Kasumi-1 (cell line): ENCODE measurements around the gene CTPS1.

Experiments
- DNase-seq, 2 experiments: peaks; one replicate each; lab custom pipeline; 2025; lab: John Stamatoyannopoulos, UW

CTPS1 gene

GRCh38 chr1:40966417-40966816 lies 13.1 kb upstream of the CTPS1 start:
- no peak for DNase-seq

GRCh38 chr1:40969445-40969844 lies 10.1 kb upstream of the CTPS1 start:
- DNase-seq = no peak

DNA sequence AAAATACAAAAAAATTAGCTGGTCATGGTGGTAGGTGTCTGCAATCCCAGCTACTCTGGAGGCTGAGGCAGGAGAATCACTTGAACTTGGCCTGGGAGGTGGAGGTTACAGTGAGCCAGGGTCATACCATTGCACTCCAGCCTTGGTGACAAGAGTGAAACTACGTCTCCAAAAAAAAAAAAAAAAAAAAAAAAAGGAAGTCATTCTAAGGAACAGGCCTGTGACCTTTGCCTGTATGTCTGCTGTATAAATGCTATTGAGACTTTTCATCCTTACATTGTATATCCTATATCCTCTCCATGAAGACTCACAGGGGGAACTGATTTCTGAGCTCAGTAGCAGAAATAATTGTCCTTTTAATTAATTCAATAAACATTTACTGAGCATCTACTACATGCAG lies 7.5 kb upstream of the CTPS1 start:
- no peak for DNase-seq

- DNase-seq = no peak
These were observed 5.6 kb upstream of the CTPS1 start for GRCh38 chr1:40973912-40974311.

DNA sequence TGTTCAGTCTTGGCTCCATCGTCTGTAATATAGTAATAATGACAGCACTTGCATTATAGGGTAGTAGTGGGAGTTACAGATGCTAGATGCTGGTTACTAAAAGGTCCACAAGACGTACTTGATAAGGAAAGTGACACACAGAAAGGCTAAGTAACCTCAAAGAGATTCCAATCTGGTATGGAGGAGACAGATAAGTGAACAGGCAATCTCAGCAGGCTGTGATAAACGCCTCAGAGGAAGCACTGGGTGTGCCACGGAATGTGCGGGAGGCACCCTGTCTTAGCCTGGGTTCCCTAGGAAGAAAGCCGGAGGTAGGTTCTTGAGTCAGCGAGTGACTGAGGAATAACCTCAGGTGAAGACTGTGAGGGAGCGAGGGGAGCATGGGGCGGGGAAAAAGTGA lies 4.6 kb upstream of the CTPS1 start:
- no peak for DNase-seq

DNA sequence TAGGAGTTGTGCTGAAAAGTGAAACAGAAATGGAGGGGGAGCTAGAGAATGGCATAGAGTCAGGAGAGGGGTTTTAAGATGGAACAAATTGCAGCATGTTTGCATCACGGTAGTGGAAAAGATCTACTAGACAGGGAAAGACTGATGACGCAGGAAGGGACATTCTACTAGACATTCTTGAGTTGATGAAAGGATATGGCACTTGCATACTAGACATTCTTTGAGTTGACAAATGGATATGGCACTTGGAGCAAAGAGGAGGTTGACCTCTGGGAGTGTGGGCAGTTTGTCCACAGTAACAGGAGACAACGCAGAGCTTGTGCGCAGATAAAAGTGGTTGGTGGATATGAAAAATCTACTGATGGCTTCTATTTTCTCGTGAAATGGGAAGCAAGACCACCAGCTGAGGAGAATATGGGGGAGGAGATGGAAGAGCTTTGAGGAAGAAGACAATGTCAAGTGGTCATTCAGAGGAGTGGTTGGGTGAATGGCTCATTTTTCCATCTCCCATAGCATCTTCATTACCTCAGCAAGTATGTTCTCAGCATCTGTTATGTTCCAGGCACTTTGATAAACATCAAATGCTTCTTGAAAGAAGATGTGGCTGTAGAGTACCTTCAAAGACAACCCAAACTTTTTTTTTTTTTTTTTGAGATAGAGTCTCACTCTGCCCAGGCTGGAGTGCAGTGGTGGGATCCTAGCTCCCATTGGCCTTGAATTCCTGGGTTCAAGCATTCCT lies 2.4 kb upstream of the CTPS1 start:
- DNase-seq = no peak

- DNase-seq = no peak
These were observed 1.8 kb upstream of the CTPS1 start for GRCh38 chr1:40977716-40978115.

GRCh38 chr1:40978886-40979240 lies 633 bp upstream of the CTPS1 start:
- no peak for DNase-seq

DNA sequence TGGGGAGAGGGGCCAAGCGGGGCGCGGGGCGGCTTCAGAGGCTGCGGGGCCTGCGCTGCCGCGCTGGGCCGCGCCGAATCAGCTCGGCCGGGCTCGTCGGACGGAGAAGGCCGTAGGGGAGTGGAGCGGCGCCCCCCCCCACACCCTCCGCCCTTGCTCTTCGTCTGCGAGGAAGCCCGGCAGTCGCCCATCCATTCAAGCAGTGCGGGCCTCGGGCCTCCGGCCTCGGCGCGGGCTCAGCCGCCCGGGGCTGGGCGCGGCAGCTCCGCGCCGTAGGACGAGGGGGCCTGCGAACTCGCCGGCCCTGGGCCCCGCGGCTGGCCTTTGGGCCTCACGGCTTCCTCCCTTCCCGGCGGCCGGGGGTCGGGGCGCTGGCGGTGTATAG lies 564 bp downstream of the CTPS1 start:
- no peak for DNase-seq

- peak; percentile 32 to 37 for DNase-seq
These were observed 1.1 kb downstream of the CTPS1 start for GRCh38 chr1:40980453-40981121.

DNA sequence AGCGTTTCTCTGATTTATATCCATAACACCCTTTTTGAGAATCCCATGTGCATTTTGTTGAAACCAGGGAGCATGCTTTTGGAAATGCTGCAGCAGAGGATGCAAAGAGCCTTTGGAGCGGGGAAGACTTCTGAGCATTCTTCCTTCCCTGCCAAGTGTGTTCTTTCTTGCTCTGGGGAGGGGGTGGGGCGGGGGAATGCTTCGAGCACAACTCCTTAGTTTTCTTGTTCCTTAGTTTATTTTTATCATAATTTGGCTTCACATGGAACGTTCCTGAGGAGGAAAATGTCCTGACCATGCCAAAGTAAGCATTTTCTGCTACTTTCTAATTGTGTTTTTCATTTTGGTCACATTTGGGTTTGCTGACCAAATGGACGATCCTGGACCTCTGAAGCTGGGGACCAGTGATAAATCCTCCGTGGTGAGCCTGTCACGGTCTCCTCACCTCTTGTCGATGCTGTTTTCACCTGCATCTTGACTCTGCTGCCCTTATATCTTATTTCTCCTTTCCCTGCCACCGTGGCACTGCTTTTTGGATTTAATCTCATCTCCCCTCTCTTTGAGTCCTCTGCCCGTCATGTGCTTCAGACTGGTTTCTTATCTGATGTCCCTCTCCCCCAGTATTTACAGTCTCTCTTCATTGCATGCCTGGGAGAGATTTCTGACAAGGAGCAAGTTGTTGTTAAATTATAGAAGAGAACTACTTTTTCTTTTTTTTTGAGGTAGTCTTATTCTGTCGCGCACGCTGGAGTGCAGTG lies 2.4 kb downstream of the CTPS1 start:
- DNase-seq = no peak

DNA sequence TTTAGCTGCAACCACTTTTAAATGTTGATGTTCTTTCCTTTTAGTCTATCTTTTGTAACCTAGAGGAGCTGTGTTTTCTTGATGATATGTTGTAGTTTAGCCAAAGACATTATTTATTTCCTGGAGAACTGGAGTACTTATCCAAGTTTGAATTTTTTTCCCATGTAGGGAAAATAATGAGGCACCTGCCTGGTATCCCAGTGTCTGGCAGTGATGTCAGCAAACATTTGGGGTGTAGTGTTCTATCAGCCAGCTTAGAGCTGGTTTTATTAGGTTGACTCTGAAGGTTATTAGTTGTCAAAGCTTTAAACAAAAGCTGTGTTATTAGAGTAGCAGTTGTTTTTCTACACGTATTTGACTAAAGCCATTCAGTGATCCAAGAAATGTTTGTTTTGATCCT lies 3.2 kb downstream of the CTPS1 start:
- no peak for DNase-seq

DNA sequence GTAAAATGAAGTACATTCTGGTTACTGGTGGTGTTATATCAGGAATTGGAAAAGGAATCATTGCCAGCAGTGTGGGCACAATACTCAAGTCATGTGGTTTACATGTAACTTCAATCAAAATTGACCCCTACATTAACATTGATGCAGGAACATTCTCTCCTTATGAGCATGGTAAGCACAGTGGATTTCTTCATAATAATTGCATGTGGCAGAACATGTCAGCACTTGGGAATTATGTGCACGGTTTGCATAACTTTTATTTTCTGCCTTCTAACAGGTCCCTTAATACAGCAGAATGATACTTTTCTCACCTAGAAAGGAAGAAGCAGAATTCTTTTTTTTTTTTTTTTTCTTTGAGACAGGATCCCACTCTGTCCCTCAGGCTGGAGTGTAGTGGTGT lies 3.8 kb downstream of the CTPS1 start:
- DNase-seq = no peak

GRCh38 chr1:40984066-40984465 lies 4.6 kb downstream of the CTPS1 start:
- DNase-seq = no peak

DNA sequence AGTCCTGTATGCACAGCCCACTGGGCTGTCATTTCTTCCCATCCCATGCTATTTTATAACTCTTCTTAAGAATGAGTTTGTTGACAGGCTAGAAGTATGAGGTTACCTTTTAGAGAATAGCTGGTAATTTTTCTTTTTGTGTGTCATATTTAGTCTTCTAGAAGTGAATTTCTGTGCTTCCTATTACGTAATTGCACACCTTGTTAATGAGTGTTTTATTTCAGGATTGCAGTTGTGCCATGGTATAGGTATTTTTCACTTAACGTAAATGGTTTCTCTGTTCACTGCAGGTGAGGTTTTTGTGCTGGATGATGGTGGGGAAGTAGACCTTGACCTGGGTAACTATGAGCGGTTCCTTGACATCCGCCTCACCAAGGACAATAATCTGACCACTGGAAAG lies 5.0 kb downstream of the CTPS1 start:
- no peak for DNase-seq

DNA sequence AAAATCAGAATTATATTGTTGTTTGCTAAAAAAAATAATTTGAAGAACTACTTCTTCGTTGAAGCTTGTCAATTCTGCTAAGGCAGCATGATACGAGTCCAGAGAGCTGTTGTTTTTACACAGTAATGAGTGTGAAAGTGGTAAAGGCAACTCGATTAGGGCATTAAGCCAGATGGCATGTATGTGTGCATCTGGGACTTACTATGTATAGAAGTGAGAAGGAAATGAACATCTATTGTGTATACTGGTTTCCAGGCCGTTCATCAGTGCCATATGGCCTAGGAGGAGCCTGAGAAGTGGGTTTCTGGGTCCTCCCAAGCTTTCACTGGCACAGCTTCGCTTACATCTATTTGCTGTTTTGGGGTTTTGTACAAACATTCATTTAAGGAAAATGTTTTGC lies 5.7 kb downstream of the CTPS1 start:
- DNase-seq = no peak

DNA sequence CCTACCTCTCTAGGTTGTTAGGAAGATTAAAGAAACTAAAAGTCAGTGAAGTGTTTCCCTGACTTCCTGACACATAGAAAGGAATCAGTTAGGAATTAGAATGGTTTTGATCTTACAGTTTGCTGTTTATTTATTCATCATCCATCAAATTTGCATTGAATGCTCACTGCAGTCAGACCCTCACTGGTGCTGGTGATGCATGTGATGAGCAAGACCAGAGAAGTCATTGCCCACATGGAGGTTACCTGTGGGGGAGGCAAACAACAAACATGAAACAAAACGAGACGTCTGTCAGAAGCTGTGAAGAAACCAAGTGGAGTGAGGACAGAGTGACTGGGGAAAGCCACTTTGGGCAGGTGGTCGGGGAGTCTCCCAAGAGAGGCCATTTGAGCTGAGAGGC lies 6.4 kb downstream of the CTPS1 start:
- no peak for DNase-seq

GRCh38 chr1:40986328-40986783 lies 6.9 kb downstream of the CTPS1 start:
- DNase-seq = no peak

- DNase-seq = no peak
These were observed 7.5 kb downstream of the CTPS1 start for GRCh38 chr1:40986956-40987355.

GRCh38 chr1:40987439-40988276 lies 8.2 kb downstream of the CTPS1 start:
- no peak for DNase-seq

DNA sequence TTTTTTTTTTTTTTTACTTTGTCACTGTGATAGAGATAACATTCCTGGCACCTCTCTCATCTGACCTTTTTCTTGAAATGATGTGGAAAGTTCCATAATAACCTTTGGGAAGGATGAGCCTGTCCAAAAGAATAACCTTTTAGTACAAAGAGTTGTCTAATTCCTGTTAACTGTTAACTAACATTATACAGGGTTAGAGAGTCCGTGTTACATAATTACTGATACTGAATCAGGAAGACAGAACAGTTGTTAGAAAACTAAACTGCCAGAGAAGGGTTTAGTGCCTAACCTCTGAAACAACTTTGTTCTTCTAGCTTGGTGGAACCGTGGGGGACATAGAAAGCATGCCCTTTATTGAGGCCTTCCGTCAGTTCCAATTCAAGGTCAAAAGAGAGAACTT lies 8.8 kb downstream of the CTPS1 start:
- DNase-seq = no peak

GRCh38 chr1:40989066-40989465 lies 9.6 kb downstream of the CTPS1 start:
- no peak for DNase-seq
